Kidney epithelial cell (primary cell): ENCODE results near the gene RNF151. TPM values are rescaled to one million over a fixed set of nuclear protein-coding genes. Genes with fewer than 3 reads are reported as not detected.
"Not testable (repeated sequence)": the region's sequence is repeated elsewhere in the genome, so short reads cannot be mapped to it uniquely, and the experiment has no call there.

Source experiments
- DNase-seq: peaks from one replicate; pipeline ENCODE4 v3.0.0-alpha.2; 2010; ENCODE audit warnings: low read depth
- H3K27me3 ChIP-seq: 2 replicates; pipeline ENCODE4 v1.6.0; 2011; ENCODE audit warnings: low read length; ENCODE audit not compliant: control insufficient read depth, insufficient read depth
- H3K36me3 ChIP-seq: 2 replicates; pipeline ENCODE4 v1.5.1; 2011; ENCODE audit warnings: low read length; ENCODE audit not compliant: control insufficient read depth, insufficient read depth
- H3K4me3 ChIP-seq: 2 replicates; pipeline ENCODE4 v1.5.1; 2011; ENCODE audit warnings: low read depth, mild to moderate bottlenecking, control low read depth, low read length
- CTCF ChIP-seq: IDR thresholded peaks from 2 replicates; pipeline ENCODE4 v1.5.1; 2011; ENCODE audit warnings: mild to moderate bottlenecking, moderate library complexity, low read length, control low read depth, inconsistent platforms; ENCODE audit not compliant: insufficient read depth, poor library complexity, severe bottlenecking
- total RNA-seq: library from RNA; depleted of rRNA; stranded (reverse); fragments of >200 nt; gene quantifications from 2 replicates; pipeline ENCODE4 v1.2.3, GENCODE V29; 2015

Gene RNF151
- not detected in 2 replicates for total RNA-seq

GRCh38 chr16:1966460-1966859, at the start of gene RNF151:
Gene RNF151, plus strand, starts transcription at chr16:1966856. Its CDS starts 26 bp downstream, at chr16:1966882.
- no peak for TF ChIP-seq CTCF

GRCh38 chr16:1917056-1917664, 49.5 kb upstream of the RNF151 start:
- peaks cover 81% of the 10 kb centered on the region for H3K27me3 ChIP-seq
- H3K4me3 ChIP-seq, result no peak overlapping the region
- TF ChIP-seq CTCF, result no peak
- no peaks in the 10 kb centered on the region for H3K36me3 ChIP-seq
- no peak for DNase-seq

More at GRCh38 chr16:1966460-1966859, at the start of gene RNF151:
- no peak for DNase-seq
- peaks cover 2% of the 10 kb centered on the region for H3K36me3 ChIP-seq
- H3K4me3 ChIP-seq, result peak within 1 kb of the TSS; percentile 81
- H3K27me3 ChIP-seq, result no peaks in the 10 kb centered on the region

GRCh38 chr16:1917665-1918350, 48.8 kb upstream of the RNF151 start:
- Histone ChIP-seq H3K27me3 (peaks cover 83% of the 10 kb centered on the region), H3K36me3 (no peaks in the 10 kb centered on the region), H3K4me3 (no peak overlapping the region)
- no peak for DNase-seq
- no peak for TF ChIP-seq CTCF

GRCh38 chr16:1918351-1919326, 48.0 kb upstream of the RNF151 start, which contains the start of gene HS3ST6:
Gene HS3ST6, minus strand, starts transcription at chr16:1918415. Its CDS starts 92 bp downstream, at chr16:1918323.
- H3K36me3 ChIP-seq, result no peaks in the 10 kb centered on the region
- H3K27me3 ChIP-seq, result peaks cover 84% of the 10 kb centered on the region
- TF ChIP-seq CTCF, result no peak
- no peak for DNase-seq
- no peak within 1 kb of the TSS for H3K4me3 ChIP-seq

- Histone ChIP-seq H3K4me3 (no peak overlapping the region), H3K36me3 (no peaks in the 10 kb centered on the region), H3K27me3 (peaks cover 76% of the 10 kb centered on the region)
- no peak for TF ChIP-seq CTCF
- no peak for DNase-seq
Observed at GRCh38 chr16:1919327-1919998, 47.2 kb upstream of the RNF151 start.

GRCh38 chr16:1920122-1920521, 46.5 kb upstream of the RNF151 start:
- DNase-seq, H3K4me3 ChIP-seq, H3K36me3 ChIP-seq: not testable (repeated sequence)
- H3K27me3 ChIP-seq, result peaks cover 70% of the 10 kb centered on the region
